SKM-1 treated with dmso at 0.1 percent for 144 hours (cell line): ENCODE measurements around the gene SLC15A2.
"Not testable (repeated sequence)": the region's sequence is repeated elsewhere in the genome, so short reads cannot be mapped to it uniquely, and the experiment has no call there.

Experiments used
- DNase-seq: peaks from one replicate; lab custom pipeline; 2025; ENCODE audit not compliant: unreplicated experiment; lab: John Stamatoyannopoulos, UW

SLC15A2 gene

GRCh38 chr3:121894301-121894990 is at the start of gene SLC15A2:
SLC15A2 (plus strand) TSS chr3:121894401; CDS start chr3:121894477, 76 bp downstream.
- no peak for DNase-seq

- DNase-seq = no peak
Measured at GRCh38 chr3:121844892-121845291, 49.3 kb upstream of the SLC15A2 start.

GRCh38 chr3:121852256-121852655 is 41.9 kb upstream of the SLC15A2 start:
- DNase-seq = no peak

GRCh38 chr3:121855555-121855954 is 38.6 kb upstream of the SLC15A2 start:
- no peak for DNase-seq

- DNase-seq = not testable (repeated sequence)
Measured at GRCh38 chr3:121857778-121858177, 36.4 kb upstream of the SLC15A2 start.

GRCh38 chr3:121863247-121863646 is 31.0 kb upstream of the SLC15A2 start:
- DNase-seq = not testable (repeated sequence)

GRCh38 chr3:121863801-121864200 is 30.4 kb upstream of the SLC15A2 start:
- no peak for DNase-seq

- DNase-seq = no peak
Measured at GRCh38 chr3:121869736-121870135, 24.5 kb upstream of the SLC15A2 start.

- no peak for DNase-seq
Measured at GRCh38 chr3:121870717-121871116, 23.5 kb upstream of the SLC15A2 start.

GRCh38 chr3:121871430-121871829 is 22.8 kb upstream of the SLC15A2 start:
- DNase-seq = no peak

- DNase-seq = no peak
Measured at GRCh38 chr3:121878411-121878810, 15.8 kb upstream of the SLC15A2 start.

GRCh38 chr3:121883507-121883906 is 10.7 kb upstream of the SLC15A2 start:
- peak; percentile 25 for DNase-seq

GRCh38 chr3:121885386-121885785 is 8.8 kb upstream of the SLC15A2 start:
- no peak for DNase-seq

GRCh38 chr3:121895121-121895520 is 920 bp downstream of the SLC15A2 start:
- peak; percentile 14 for DNase-seq

GRCh38 chr3:121895736-121896135 is 1.5 kb downstream of the SLC15A2 start:
- DNase-seq = no peak

- DNase-seq = no peak
Measured at GRCh38 chr3:121896823-121897222, 2.6 kb downstream of the SLC15A2 start.

GRCh38 chr3:121897296-121897695 is 3.1 kb downstream of the SLC15A2 start:
- DNase-seq = no peak

- DNase-seq = no peak
Measured at GRCh38 chr3:121913305-121913990, 19.2 kb downstream of the SLC15A2 start.

- no peak for DNase-seq
Measured at GRCh38 chr3:121914081-121914998, 20.1 kb downstream of the SLC15A2 start.

GRCh38 chr3:121916189-121916588 is 22.0 kb downstream of the SLC15A2 start:
- no peak for DNase-seq

- no peak for DNase-seq
Measured at GRCh38 chr3:121918779-121919483, 24.7 kb downstream of the SLC15A2 start.
